UCSD-AML1 (cell line): ENCODE results near the gene ACAP3.

Experiments
- DNase-seq: peaks from one replicate; lab custom pipeline; 2025; ENCODE audit not compliant: unreplicated experiment; lab: John Stamatoyannopoulos, UW

ACAP3 gene

GRCh38 chr1:1331068-1331965 is 23.6 kb upstream of the ACAP3 start, which contains the start of gene TAS1R3:
TSS of gene TAS1R3 (plus strand) at chr1:1331280. CDS start at chr1:1331346, 66 bp downstream.
- no peak for DNase-seq

GRCh38 chr1:1330366-1331067 is 22.8 kb upstream of the ACAP3 start:
- no peak for DNase-seq

GRCh38 chr1:1329304-1330210 is 21.8 kb upstream of the ACAP3 start:
- no peak for DNase-seq

- no peak for DNase-seq
Measured at GRCh38 chr1:1328254-1328653, 20.5 kb upstream of the ACAP3 start.

GRCh38 chr1:1327291-1327690 is 19.6 kb upstream of the ACAP3 start:
- DNase-seq, result no peak

GRCh38 chr1:1326075-1326605 is 18.4 kb upstream of the ACAP3 start:
- no peak for DNase-seq

- DNase-seq, result no peak
Measured at GRCh38 chr1:1325288-1326074, 17.8 kb upstream of the ACAP3 start.

- peak; percentile 94 for DNase-seq
Measured at GRCh38 chr1:1324524-1325287, 17.0 kb upstream of the ACAP3 start, which contains the start of the genes CPTP and INTS11. TSS of gene CPTP (plus strand) at chr1:1324802. CDS start at chr1:1326911, 2,109 bp downstream. TSS of gene INTS11 (minus strand) at chr1:1324660. CDS start at chr1:1324608, 52 bp downstream.

GRCh38 chr1:1324084-1324523 is 16.4 kb upstream of the ACAP3 start:
- DNase-seq, result no peak

GRCh38 chr1:1322952-1323351 is 15.2 kb upstream of the ACAP3 start:
- no peak for DNase-seq

GRCh38 chr1:1322418-1322817 is 14.7 kb upstream of the ACAP3 start:
- no peak for DNase-seq

GRCh38 chr1:1321477-1321876 is 13.7 kb upstream of the ACAP3 start:
- no peak for DNase-seq

GRCh38 chr1:1320666-1321448 is 13.1 kb upstream of the ACAP3 start:
- no peak for DNase-seq

- DNase-seq, result no peak
Measured at GRCh38 chr1:1319646-1319941, 11.9 kb upstream of the ACAP3 start.

- DNase-seq, result no peak
Measured at GRCh38 chr1:1318777-1319645, 11.3 kb upstream of the ACAP3 start.

GRCh38 chr1:1318131-1318652 is 10.5 kb upstream of the ACAP3 start:
- no peak for DNase-seq

- no peak for DNase-seq
Measured at GRCh38 chr1:1317420-1317819, 9.7 kb upstream of the ACAP3 start.
